ENCODE results near the gene PDLIM1.

- TF ChIP-seq CTCF (IDR thresholded peaks at IDR 0.05) = no peak
- TF ChIP-seq POLR2A (IDR thresholded peaks at IDR 0.05) = no peak
Observed at GRCh38 chr10:95236068-95236903, 54.5 kb downstream of the PDLIM1 start.
